Cerebellar cortex (tissue), 1 donor: Measurements from ENCODE around the gene DENND11.

Source experiments
- DNase-seq: peaks from one replicate; pipeline ENCODE4 v3.0.0-alpha.2; 2015; ENCODE audit warnings: low spot score

Gene DENND11

GRCh38 chr7:141679014-141679413 lies 23.0 kb downstream of the DENND11 start:
- DNase-seq: no peak

DNA sequence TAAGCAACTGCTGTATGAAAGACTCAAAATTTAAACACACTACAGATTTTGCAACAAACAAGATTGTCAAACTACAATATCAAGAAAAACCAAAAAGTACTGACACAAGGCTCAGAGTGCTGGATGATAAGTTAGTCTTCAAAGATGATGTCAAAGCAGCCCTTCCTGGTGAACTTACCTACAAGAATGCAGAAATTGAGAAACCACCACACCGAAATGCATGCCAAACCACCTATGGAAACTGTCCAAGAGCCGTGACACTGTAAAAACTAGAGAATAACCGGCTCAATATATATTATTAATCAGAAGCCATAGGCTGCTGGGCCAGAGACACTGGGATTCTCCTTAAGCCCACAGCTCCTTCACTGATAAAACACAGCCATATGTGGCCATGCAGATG lies 25.3 kb downstream of the DENND11 start:
- DNase-seq: no peak

GRCh38 chr7:141675436-141676215 lies 26.3 kb downstream of the DENND11 start:
- no peak for DNase-seq

DNA sequence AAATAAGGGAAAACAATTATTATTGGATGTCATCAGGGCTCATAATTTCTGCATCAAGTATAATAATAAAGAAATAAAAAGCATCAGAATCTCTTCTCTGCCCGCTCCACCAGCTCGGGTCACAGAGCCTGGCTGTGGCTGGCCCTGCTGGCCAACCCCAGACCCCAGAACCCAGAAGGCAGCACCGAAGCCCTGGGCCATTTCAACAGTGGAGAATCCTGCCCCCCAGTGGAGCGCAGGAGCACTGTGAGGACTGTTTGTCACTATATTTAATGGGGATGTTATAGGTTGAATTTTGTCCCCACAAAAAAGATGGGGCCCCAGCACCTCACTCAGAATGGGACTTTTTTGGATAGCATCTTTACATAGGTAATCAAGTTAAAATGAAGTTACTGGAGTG lies 27.3 kb downstream of the DENND11 start:
- DNase-seq: no peak

- no peak for DNase-seq
These were observed 27.7 kb downstream of the DENND11 start for GRCh38 chr7:141674171-141674671.

DNA sequence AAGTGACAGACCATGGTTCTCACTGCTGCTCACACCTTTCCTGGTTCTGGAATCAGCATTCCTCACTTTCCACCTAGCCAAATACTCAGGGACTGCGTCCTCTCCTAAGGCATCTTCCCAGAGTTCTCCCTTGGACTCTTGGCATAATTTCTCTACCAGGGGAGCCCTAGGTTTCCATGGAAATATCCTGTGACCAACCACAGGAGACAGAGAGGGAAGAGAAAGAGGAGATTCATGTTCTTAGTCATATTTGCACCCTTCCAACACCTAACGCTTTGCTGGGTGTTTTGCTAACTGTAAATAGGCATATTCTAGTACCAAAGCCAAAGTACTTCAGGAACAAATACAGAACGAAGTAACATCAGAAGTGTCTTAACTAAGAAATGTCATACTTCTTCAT lies 28.6 kb downstream of the DENND11 start:
- no peak for DNase-seq

DNA sequence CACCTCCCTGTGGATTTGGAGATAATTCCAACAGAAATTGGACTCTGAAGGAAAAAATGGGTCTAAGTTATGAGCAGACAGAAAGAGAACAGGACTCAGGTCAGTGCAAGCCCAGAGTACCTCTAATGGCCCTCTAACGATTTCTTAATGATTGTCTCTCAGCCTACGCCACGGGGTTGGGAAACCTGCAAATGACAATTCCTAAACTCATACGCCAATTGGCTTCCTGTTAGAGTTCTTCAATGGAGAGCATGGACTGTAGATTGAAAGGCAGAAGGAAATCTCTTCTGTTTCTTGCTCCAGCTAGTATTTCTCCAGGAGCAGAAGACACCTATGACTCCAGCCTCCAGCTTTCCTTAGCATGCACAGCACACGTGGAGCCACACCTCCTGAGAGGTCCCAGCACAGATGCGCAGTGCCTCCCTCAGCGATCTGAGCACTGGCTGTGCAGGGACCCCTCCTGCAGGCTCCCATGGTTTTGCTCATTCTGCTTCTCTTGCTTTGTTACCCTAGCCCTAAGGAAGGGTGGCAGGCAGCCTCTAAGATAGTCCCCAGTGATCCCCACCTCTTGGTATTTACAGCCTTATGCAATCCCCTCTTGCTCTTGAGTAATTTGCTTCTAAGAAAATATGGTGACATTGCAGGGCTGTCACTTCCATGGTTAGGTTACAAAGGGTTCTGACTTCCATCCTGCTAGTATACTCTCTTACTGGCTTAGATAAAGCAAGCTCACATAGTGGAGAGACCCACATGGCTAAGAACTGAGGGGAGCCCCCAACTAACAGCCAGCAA lies 30.1 kb downstream of the DENND11 start:
- DNase-seq: no peak

DNA sequence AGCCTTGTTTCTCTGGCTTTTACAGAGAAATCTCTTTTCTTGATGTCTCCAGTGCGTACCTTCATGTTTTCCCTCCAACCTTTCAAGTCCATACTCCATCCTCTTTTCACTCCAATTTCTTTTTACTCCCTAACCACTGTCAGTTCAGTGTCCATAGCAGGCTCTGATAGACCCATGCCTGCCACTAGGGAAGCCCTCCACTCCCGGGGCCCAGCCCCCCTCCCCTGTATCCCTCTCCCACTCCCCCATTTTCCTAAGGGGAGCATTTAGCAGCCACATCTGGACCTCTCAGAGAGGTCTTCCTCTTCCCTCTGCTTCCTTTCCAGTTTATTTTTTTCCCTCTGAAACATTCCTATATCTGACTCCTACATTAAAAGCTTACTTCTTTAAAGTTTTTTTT lies 33.1 kb downstream of the DENND11 start:
- DNase-seq: no peak

- DNase-seq: no peak
These were observed 35.9 kb downstream of the DENND11 start for GRCh38 chr7:141666071-141666470.

DNA sequence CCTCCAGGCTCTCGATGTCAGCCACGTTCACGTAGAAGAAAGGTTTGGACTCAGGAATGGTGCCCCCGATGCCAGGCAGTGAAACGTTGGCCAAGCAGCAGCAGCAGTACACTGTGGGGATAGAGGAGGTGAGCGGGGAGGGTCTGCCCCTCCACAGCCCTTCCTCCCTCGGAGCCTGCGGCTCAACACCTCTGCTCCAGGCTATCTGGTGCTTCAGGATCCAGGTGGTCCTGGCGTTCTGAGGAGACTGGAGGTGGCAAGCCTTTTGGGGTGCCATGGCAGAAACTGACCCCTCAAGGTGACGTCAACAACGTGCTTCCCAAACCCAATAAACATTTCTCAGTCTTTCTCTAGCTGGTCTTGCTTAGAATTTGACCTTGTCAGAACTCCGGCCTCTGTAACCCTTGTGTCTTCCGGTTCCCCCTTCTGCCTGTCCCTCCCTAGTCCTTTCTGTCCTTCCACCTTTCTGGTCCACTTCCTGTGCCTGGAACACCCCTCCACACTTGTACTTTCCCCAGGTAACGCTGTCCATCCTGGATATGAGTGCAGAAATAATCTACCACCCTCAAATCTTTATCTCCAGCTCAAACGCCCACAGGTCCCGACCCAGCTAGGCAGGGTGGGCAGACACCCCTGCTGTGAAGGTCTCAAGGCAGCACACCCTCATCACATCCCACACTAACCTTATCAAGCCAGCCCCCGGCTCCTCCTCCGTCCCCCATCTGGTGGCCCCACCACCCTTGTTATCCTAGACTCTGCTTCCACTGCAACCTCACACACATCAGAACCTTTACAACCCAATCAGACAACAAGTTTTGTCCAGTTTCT lies 36.5 kb downstream of the DENND11 start:
- no peak for DNase-seq

GRCh38 chr7:141664450-141664849 lies 37.5 kb downstream of the DENND11 start:
- DNase-seq: no peak

GRCh38 chr7:141663081-141663849 lies 38.7 kb downstream of the DENND11 start:
- DNase-seq: no peak

GRCh38 chr7:141660259-141660658 lies 41.7 kb downstream of the DENND11 start:
- no peak for DNase-seq

GRCh38 chr7:141659501-141659900 lies 42.5 kb downstream of the DENND11 start:
- DNase-seq: peak; percentile 86

- DNase-seq: peak; percentile 76
These were observed 47.4 kb downstream of the DENND11 start for GRCh38 chr7:141654551-141654950.

DNA sequence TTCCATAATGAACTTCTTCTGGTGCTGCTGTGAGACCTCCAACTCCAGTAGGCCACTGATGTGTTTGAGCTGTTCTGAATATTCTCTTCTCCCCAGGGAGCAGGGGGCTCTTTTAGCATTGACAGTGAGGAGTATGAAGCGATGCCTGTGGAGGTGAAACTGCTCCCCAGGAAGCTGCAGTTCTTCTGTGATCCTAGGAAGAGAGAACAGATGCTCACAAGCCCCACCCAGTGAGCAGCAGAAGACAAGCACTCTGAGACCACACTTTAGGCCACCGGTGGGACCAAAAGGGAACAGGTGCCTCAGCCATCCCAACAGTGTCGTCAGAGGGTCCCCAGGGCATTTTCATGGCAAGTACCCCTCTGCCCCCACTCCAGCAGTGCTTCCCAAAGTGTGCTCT lies 49.3 kb downstream of the DENND11 start:
- DNase-seq: no peak
